Measurements from ENCODE around the gene CA12. TPM values are rescaled to one million over a fixed set of nuclear protein-coding genes. Genes with fewer than 3 reads are reported as not detected.

Gene CA12
- total RNA-seq, 1 donor from 2014 or later: 0.25 TPM

GRCh38 chr15:63364399-63365272, 17.0 kb downstream of the CA12 start:
- no peak for DNase-seq
- Histone ChIP-seq H3K27ac (replicated peaks) (peak overlapping the region; percentile 44), H3K27me3 (ENCODE audit: low read depth) (no peaks in the 10 kb centered on the region), H3K9me3 (replicated peaks) (no peaks in the 10 kb centered on the region), H3K4me3 (no peak overlapping the region), H3K4me1 (peaks cover 29% of the 10 kb centered on the region), H3K36me3 (no peaks in the 10 kb centered on the region)
- no peak for TF ChIP-seq CTCF (IDR thresholded peaks at IDR 0.05; ENCODE audit: borderline replicate concordance)
- intact Hi-C loops (cut with micrococcal nuclease): no loop called here

GRCh38 chr15:63363292-63363691, 18.4 kb downstream of the CA12 start:
- no peak overlapping the region for H3K4me3 ChIP-seq
- no peaks in the 10 kb centered on the region for H3K9me3 ChIP-seq (replicated peaks)
- no peak for TF ChIP-seq CTCF (IDR thresholded peaks at IDR 0.05; ENCODE audit: borderline replicate concordance)
- no peaks in the 10 kb centered on the region for H3K27me3 ChIP-seq (ENCODE audit: low read depth)
- H3K27ac ChIP-seq (replicated peaks): no peak overlapping the region
- DNase-seq: no peak
- H3K36me3 ChIP-seq: no peaks in the 10 kb centered on the region
- intact Hi-C loops (cut with micrococcal nuclease): no loop called here
- H3K4me1 ChIP-seq: peaks cover 29% of the 10 kb centered on the region

- H3K9me3 ChIP-seq (replicated peaks): no peaks in the 10 kb centered on the region
- peaks cover 29% of the 10 kb centered on the region for H3K4me1 ChIP-seq
- intact Hi-C loops (cut with micrococcal nuclease): no loop called here
Measured at GRCh38 chr15:63362885-63363284, 18.8 kb downstream of the CA12 start.

GRCh38 chr15:63362196-63362595, 19.4 kb downstream of the CA12 start:
- no peak for TF ChIP-seq CTCF (IDR thresholded peaks at IDR 0.05; ENCODE audit: borderline replicate concordance)
- Histone ChIP-seq H3K27ac (replicated peaks) (peak overlapping the region; percentile 65), H3K9me3 (replicated peaks) (no peaks in the 10 kb centered on the region), H3K27me3 (ENCODE audit: low read depth) (no peaks in the 10 kb centered on the region), H3K4me3 (no peak overlapping the region), H3K36me3 (no peaks in the 10 kb centered on the region), H3K4me1 (peaks cover 29% of the 10 kb centered on the region)
- DNase-seq: peak; percentile 63
- intact Hi-C loops (cut with micrococcal nuclease): no loop called here

More at GRCh38 chr15:63362885-63363284, 18.8 kb downstream of the CA12 start:
- DNase-seq: no peak
- Histone ChIP-seq H3K36me3 (no peaks in the 10 kb centered on the region), H3K4me3 (no peak overlapping the region), H3K27me3 (ENCODE audit: low read depth) (no peaks in the 10 kb centered on the region), H3K27ac (replicated peaks) (no peak overlapping the region)
- TF ChIP-seq CTCF (IDR thresholded peaks at IDR 0.05; ENCODE audit: borderline replicate concordance): no peak

- Histone ChIP-seq H3K27ac (replicated peaks) (no peak overlapping the region), H3K9me3 (replicated peaks) (no peaks in the 10 kb centered on the region), H3K36me3 (no peaks in the 10 kb centered on the region), H3K4me1 (peaks cover 29% of the 10 kb centered on the region), H3K4me3 (no peak overlapping the region), H3K27me3 (ENCODE audit: low read depth) (no peaks in the 10 kb centered on the region)
- intact Hi-C loops (cut with micrococcal nuclease): no loop called here
- DNase-seq: no peak
- TF ChIP-seq CTCF (IDR thresholded peaks at IDR 0.05; ENCODE audit: borderline replicate concordance): no peak
Measured at GRCh38 chr15:63360170-63360569, 21.5 kb downstream of the CA12 start.

Data from left ventricle myocardium inferior (tissue), 1 donor.